LNCaP clone FGC (cell line): Measurements from ENCODE around the gene KIAA0232.

ENCODE experiments used
- DNase-seq: peaks from one replicate; pipeline ENCODE4 v3.0.0-alpha.2; 2011; ENCODE audit warnings: low read depth
- H3K4me3 ChIP-seq: 2 replicates; pipeline ENCODE4 v1.5.1; 2011; ENCODE audit warnings: mild to moderate bottlenecking, low read depth, low read length, control low read depth
- TF ChIP-seq, protein P1 (sequence below): IDR thresholded peaks from 2 replicates; pipeline ENCODE4 v1.5.1; 2012; ENCODE audit warnings: mild to moderate bottlenecking; ENCODE audit not compliant: control insufficient read depth, insufficient read depth; ENCODE audit errors: extremely low read depth

KIAA0232 gene

DNA sequence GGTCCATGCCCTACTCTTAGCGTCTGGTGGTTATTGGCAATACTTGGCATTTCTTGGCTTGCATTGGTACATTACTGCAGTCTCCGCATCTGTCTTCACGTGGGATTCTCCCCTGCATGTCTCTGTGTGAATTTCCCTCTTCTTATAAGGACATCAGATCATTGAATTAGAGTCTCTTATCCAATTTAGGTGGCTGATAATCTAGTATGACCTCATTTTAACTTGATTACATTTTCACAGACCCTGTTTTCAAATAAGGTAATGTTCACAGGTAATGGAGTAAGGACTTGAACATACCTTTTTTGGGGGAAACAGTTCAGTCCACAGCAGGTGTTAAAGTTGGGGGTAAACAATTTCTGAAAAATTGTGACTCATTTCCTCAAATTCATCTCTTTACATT is 16.6 kb downstream of the KIAA0232 start:
- DNase-seq, result no peak
- TF ChIP-seq, protein P1, sequence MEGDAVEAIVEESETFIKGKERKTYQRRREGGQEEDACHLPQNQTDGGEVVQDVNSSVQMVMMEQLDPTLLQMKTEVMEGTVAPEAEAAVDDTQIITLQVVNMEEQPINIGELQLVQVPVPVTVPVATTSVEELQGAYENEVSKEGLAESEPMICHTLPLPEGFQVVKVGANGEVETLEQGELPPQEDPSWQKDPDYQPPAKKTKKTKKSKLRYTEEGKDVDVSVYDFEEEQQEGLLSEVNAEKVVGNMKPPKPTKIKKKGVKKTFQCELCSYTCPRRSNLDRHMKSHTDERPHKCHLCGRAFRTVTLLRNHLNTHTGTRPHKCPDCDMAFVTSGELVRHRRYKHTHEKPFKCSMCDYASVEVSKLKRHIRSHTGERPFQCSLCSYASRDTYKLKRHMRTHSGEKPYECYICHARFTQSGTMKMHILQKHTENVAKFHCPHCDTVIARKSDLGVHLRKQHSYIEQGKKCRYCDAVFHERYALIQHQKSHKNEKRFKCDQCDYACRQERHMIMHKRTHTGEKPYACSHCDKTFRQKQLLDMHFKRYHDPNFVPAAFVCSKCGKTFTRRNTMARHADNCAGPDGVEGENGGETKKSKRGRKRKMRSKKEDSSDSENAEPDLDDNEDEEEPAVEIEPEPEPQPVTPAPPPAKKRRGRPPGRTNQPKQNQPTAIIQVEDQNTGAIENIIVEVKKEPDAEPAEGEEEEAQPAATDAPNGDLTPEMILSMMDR, result no peak
- no peak overlapping the region for H3K4me3 ChIP-seq

DNA sequence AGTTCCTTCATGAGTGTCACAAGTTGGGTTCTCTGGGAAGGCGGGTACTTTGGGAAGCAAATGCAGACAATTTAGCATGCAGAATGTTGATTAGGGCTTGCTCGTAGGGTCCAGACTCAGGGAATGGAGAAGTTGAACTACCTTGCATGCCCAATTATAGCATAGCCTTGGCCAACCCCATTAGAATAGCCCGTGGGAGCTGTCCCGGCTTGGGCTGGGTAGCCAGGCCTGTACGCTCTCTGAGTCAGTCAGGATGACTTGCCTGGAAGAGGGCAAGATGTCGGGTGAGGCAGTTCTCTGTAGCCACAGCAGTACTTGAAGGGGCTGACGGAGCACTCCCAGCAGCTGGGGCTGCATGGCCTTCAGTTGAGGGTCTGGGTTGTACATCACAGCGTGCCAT is 19.5 kb downstream of the KIAA0232 start:
- DNase-seq, result no peak
- TF ChIP-seq, protein P1, result no peak

DNA sequence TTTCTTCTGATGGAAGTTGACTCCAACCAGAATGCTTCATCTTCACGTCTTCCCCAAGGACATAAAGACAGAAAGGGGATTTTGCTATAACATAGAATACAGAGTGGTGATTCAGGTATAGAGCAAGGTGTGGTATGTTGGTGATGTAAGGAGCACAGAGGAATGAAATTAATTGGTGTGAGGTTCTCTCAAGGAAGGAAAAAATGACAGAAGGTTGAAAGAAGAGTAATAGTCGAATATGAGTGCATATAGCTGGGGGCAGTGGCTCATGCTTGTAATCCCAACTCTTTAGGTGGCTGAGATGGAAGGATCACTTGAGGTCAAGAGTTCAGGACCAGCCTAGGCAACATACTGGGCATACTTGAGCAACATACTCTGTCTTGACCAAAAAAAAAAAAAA is 20.1 kb downstream of the KIAA0232 start:
- TF ChIP-seq, protein P1, result no peak
- no peak for DNase-seq
- H3K4me3 ChIP-seq, result no peak overlapping the region

More for the DNA sequence above, 19.5 kb downstream of the KIAA0232 start:
- no peak overlapping the region for H3K4me3 ChIP-seq

DNA sequence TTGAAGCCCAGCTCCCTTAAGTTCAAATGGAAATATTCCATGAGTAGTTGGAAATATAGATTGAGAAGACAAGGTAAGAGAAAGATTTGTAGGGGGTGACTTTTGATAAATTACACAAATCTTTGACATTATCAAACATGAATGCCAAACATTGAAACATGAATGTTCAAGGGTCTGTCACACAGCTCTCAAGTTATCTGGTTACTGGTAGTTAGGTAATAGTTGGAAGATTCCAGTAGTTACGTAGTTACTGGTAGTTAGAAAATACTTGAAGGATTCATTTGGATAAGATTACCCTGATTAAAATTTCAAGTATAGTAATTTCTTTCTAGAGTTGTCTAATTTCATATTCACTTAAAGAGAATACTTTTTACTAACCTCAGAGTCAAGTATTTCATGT is 20.7 kb downstream of the KIAA0232 start:
- no peak overlapping the region for H3K4me3 ChIP-seq
- no peak for DNase-seq
- TF ChIP-seq, protein P1, result no peak

DNA sequence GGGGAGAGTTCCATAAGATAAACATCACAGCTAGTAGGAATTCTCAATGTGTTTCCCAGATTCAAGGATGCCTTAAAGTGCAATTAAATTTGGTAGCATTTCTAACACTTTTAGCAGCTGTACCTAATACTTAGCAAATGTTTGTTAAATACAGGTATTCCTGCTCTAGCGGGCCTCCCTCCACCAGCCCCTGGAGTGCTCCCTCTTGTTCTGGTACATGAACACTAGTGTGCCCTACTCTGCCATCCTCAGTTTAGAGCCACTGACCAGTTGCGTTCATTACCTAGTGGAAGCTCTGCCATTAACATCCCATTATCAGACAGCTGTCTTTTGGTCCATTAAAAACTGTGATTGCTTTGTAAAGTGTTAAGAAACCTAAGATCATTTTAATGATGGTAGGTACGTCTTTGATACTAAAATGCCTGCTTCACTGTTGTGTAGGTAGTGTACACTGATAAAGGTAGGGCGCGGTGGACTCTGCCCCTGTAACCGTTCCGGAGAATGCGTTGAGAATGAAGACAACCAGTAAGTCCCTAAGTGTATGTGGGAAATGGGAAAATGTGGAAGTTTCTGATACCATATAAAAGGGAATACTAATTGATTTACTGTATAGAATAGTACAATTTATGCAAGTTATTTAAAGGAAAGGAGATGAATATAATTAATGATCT is 21.7 kb downstream of the KIAA0232 start:
- TF ChIP-seq, protein P1, result no peak
- H3K4me3 ChIP-seq, result no peak overlapping the region
- DNase-seq, result no peak

DNA sequence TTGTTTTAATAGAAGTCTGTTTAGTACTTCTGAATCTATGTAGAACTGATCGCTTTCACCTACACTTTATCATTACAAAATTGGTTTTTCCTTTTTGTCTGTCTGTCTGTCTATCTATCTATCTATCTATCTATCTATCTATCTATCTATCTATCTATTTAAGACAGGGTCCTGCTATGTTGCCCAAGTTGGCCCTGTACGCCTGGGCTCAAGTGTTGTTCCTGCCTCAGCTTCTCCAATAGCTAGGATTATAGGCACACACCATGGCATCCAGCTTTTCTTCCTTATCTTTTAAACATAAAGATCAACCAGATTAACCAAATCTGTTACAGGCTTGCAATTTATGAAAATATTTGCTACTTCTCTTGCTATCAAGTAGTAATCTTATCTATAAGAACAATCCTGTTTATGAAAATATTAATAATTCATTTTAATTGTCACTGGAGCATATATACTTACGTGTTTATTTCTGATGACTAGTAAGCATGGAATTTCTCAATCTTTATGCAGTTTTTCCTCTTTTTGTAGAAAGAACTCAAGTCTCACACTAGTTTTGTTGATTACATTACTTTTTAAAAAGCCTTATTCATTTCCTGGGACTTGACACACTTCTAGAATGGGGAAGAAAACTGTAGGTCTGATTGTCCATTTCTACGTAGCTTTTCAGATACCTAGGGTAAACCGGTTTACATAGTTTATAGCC is 24.5 kb downstream of the KIAA0232 start:
- H3K4me3 ChIP-seq, result no peak overlapping the region
- TF ChIP-seq, protein P1, result no peak
- no peak for DNase-seq
